Neural crest cell (in vitro differentiated cells): ENCODE data around the gene MRPL51. TPM values are rescaled to one million over a fixed set of nuclear protein-coding genes. Genes with fewer than 3 reads are reported as not detected.

Source experiments
- DNase-seq: peaks from one replicate; pipeline ENCODE4 v3.0.0; 2021; ENCODE audit warnings: low read depth, mixed read lengths, low spot score
- H3K27ac Mint-ChIP-seq: one replicate; pipeline ENCODE4 v1.8.0; 2021; ENCODE audit warnings: mild to moderate bottlenecking, mixed read lengths; ENCODE audit not compliant: unreplicated experiment
- H3K27me3 Mint-ChIP-seq: 2 replicates; pipeline ENCODE4 v1.8.0; 2021; ENCODE audit warnings: low read depth, mild to moderate bottlenecking, mixed read lengths
- H3K36me3 Mint-ChIP-seq: 2 replicates; pipeline ENCODE4 v1.8.0; 2021; ENCODE audit warnings: low read depth, mild to moderate bottlenecking, mixed read lengths
- H3K4me1 Mint-ChIP-seq: 2 replicates; pipeline ENCODE4 v1.8.0; 2021; ENCODE audit warnings: mixed read lengths
- H3K4me3 Mint-ChIP-seq: one replicate; pipeline ENCODE4 v1.8.0; 2021; ENCODE audit warnings: mild to moderate bottlenecking, mixed read lengths
- H3K9me3 Mint-ChIP-seq: 2 replicates; pipeline ENCODE4 v1.8.0; 2021; ENCODE audit warnings: mixed read lengths
- CTCF ChIP-seq: fragments of 200-600 bp; sonication (generic); conservative IDR thresholded peaks from 2 replicates; pipeline ENCODE4 v1.5.0; 2021; ENCODE audit warnings: antibody characterized with exemption, mild to moderate bottlenecking
- total RNA-seq: library from RNA; stranded (reverse); gene quantifications from 2 replicates; pipeline ENCODE4 v1.2.1, GENCODE V29; 2021

MRPL51 gene
- total RNA-seq, 1 donor from 2014 or later: 272 TPM

DNA sequence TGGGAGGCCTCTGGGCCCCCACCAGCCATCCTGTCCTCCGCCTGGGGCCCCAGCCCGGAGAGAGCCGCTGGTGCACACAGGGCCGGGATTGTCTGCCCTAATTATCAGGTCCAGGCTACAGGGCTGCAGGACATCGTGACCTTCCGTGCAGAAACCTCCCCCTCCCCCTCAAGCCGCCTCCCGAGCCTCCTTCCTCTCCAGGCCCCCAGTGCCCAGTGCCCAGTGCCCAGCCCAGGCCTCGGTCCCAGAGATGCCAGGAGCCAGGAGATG is 40.5 kb upstream of the MRPL51 start:
- Mint-ChIP-seq H3K27me3 (peaks cover 41% of the 10 kb centered on the region), H3K36me3 (peaks cover 40% of the 10 kb centered on the region), H3K27ac (peak overlapping the region; percentile 100), H3K9me3 (no peaks in the 10 kb centered on the region), H3K4me1 (peaks cover 65% of the 10 kb centered on the region), H3K4me3 (peak overlapping the region; percentile 98)
- TF ChIP-seq CTCF: no peak
- peak; percentile 76 for DNase-seq

- H3K27ac Mint-ChIP-seq: peak overlapping the region; percentile 100
- no peak for TF ChIP-seq CTCF
- H3K36me3 Mint-ChIP-seq: peaks cover 40% of the 10 kb centered on the region
- peak; percentile 73 for DNase-seq
- peak overlapping the region; percentile 98 for H3K4me3 Mint-ChIP-seq
- H3K9me3 Mint-ChIP-seq: no peaks in the 10 kb centered on the region
- H3K27me3 Mint-ChIP-seq: peaks cover 39% of the 10 kb centered on the region
- peaks cover 63% of the 10 kb centered on the region for H3K4me1 Mint-ChIP-seq
Observed at GRCh38 chr12:6532927-6533652, 40.0 kb upstream of the MRPL51 start.

GRCh38 chr12:6532051-6532926 is 39.2 kb upstream of the MRPL51 start:
- no peak for TF ChIP-seq CTCF
- Mint-ChIP-seq H3K36me3 (peaks cover 37% of the 10 kb centered on the region), H3K27ac (peak overlapping the region; percentile 100), H3K9me3 (no peaks in the 10 kb centered on the region), H3K4me1 (peaks cover 60% of the 10 kb centered on the region), H3K4me3 (peak overlapping the region; percentile 98), H3K27me3 (peaks cover 33% of the 10 kb centered on the region)
- no peak for DNase-seq

DNA sequence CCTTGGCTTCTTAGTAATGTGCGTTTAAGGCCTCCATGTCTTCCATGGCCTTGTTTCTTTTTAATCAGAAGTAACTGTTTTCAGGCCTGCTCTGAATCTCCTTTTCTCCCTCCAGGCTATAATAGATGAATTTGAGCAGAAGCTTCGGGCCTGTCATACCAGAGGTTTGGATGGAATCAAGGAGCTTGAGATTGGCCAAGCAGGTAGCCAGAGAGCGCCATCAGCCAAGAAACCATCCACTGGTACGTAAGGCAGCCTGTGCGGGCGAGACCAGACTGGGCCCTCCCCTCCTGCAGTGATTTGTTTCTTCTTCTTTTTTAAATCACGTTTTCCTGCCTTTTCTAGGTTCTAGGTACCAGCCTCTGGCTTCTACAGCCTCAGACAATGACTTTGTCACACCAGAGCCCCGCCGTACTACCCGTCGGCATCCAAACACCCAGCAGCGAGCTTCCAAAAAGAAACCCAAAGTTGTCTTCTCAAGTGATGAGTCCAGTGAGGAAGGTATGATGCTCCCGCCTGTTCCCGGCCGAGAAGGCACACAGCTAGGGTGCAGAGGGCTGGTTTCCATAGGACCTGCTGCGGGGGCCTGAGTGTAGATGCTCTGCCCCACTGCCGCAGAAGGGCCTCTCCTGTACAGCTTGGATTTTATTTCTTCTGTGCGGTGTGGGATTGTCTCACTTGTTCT is 37.7 kb upstream of the MRPL51 start:
- H3K36me3 Mint-ChIP-seq: peaks cover 33% of the 10 kb centered on the region
- H3K27ac Mint-ChIP-seq: peak overlapping the region; percentile 81
- H3K4me3 Mint-ChIP-seq: peak overlapping the region; percentile 45
- peaks cover 54% of the 10 kb centered on the region for H3K4me1 Mint-ChIP-seq
- no peaks in the 10 kb centered on the region for H3K9me3 Mint-ChIP-seq
- no peak for DNase-seq
- TF ChIP-seq CTCF: no peak
- H3K27me3 Mint-ChIP-seq: peaks cover 18% of the 10 kb centered on the region

GRCh38 chr12:6529291-6529737 is 36.3 kb upstream of the MRPL51 start:
- peaks cover 13% of the 10 kb centered on the region for H3K27me3 Mint-ChIP-seq
- peaks cover 34% of the 10 kb centered on the region for H3K36me3 Mint-ChIP-seq
- peak overlapping the region; percentile 62 for H3K4me3 Mint-ChIP-seq
- no peak for TF ChIP-seq CTCF
- H3K27ac Mint-ChIP-seq: no peak overlapping the region
- no peak for DNase-seq
- peaks cover 52% of the 10 kb centered on the region for H3K4me1 Mint-ChIP-seq
- no peaks in the 10 kb centered on the region for H3K9me3 Mint-ChIP-seq
